ENCODE measurements around the gene DUSP8.

GRCh38 chr11:1589996-1590395 lies 17.9 kb upstream of the DUSP8 start:
- no peak for TF ChIP-seq POLR2A (IDR thresholded peaks at IDR 0.05; ENCODE audit: extremely low read depth, insufficient read length)
- no peak for TF ChIP-seq CTCF (IDR thresholded peaks at IDR 0.05; ENCODE audit: low read depth, low read length)
- no peak for TF ChIP-seq MYC (IDR thresholded peaks at IDR 0.05; ENCODE audit: low read depth, low read length)

Measured in NB4 (cell line).